ENCODE measurements around the gene RTP1.
"Not testable (repeated sequence)": the region's sequence is repeated elsewhere in the genome, so short reads cannot be mapped to it uniquely, and the experiment has no call there.

The RTP1 gene

GRCh38 chr3:187199463-187200050 lies 2.3 kb downstream of the RTP1 start:
- DNase-seq: not testable (repeated sequence)

GRCh38 chr3:187205683-187206082 lies 8.4 kb downstream of the RTP1 start:
- DNase-seq: no peak

GRCh38 chr3:187207062-187207461 lies 9.8 kb downstream of the RTP1 start:
- no peak for DNase-seq

- DNase-seq: no peak
These were observed 10.3 kb downstream of the RTP1 start for GRCh38 chr3:187207624-187208023.

GRCh38 chr3:187208159-187208558 lies 10.9 kb downstream of the RTP1 start:
- DNase-seq: no peak

GRCh38 chr3:187209491-187209890 lies 12.2 kb downstream of the RTP1 start:
- DNase-seq: no peak

GRCh38 chr3:187210091-187210490 lies 12.8 kb downstream of the RTP1 start:
- DNase-seq: no peak

GRCh38 chr3:187210545-187211327 lies 13.4 kb downstream of the RTP1 start:
- no peak for DNase-seq

- DNase-seq: no peak
These were observed 14.4 kb downstream of the RTP1 start for GRCh38 chr3:187211532-187212195.

GRCh38 chr3:187212196-187212545 lies 14.9 kb downstream of the RTP1 start:
- DNase-seq: no peak

GRCh38 chr3:187212705-187213104 lies 15.4 kb downstream of the RTP1 start:
- DNase-seq: no peak

GRCh38 chr3:187213616-187214015 lies 16.3 kb downstream of the RTP1 start:
- DNase-seq: no peak

- DNase-seq: no peak
These were observed 18.2 kb downstream of the RTP1 start for GRCh38 chr3:187215460-187215859.

- no peak for DNase-seq
These were observed 25.5 kb downstream of the RTP1 start for GRCh38 chr3:187222801-187223200.

GRCh38 chr3:187223799-187224198 lies 26.5 kb downstream of the RTP1 start:
- no peak for DNase-seq

- DNase-seq: no peak
These were observed 30.5 kb downstream of the RTP1 start for GRCh38 chr3:187227658-187228258.

- DNase-seq: no peak
These were observed 31.5 kb downstream of the RTP1 start for GRCh38 chr3:187228740-187229139.

GRCh38 chr3:187230011-187230410 lies 32.7 kb downstream of the RTP1 start:
- DNase-seq: no peak

GRCh38 chr3:187236962-187237361 lies 39.7 kb downstream of the RTP1 start:
- DNase-seq: no peak

- DNase-seq: no peak
These were observed 40.5 kb downstream of the RTP1 start for GRCh38 chr3:187237741-187238140.

- no peak for DNase-seq
These were observed 41.0 kb downstream of the RTP1 start for GRCh38 chr3:187238239-187238638.

GRCh38 chr3:187238835-187239234 lies 41.5 kb downstream of the RTP1 start:
- DNase-seq: not testable (repeated sequence)

- DNase-seq: no peak
These were observed 45.1 kb downstream of the RTP1 start for GRCh38 chr3:187242435-187242834.

GRCh38 chr3:187242900-187243299 lies 45.6 kb downstream of the RTP1 start:
- no peak for DNase-seq
